Prostate gland (tissue), 2 donors: Measurements from ENCODE around the gene DNAH8. TPM values are rescaled to one million over a fixed set of nuclear protein-coding genes. Genes with fewer than 3 reads are reported as not detected.

Experiments used
- DNase-seq: peaks from one replicate; pipeline ENCODE4 v3.0.0-alpha.2; 2019; ENCODE audit warnings: low spot score
- H3K27ac ChIP-seq, 2 donors: fragments of 200-600 bp; sonication (generic); 2 replicates each; pipeline ENCODE4 v1.5.1; 2017 to 2019
- H3K27me3 ChIP-seq: fragments of 200-600 bp; sonication (generic); replicated peaks from 2 replicates; pipeline ENCODE4 v1.5.1; 2019; ENCODE audit not compliant: insufficient read depth
- H3K36me3 ChIP-seq, 2 donors: fragments of 200-600 bp; sonication (generic); 1 replicate in 1 of 2; 2 replicates in 1 of 2; pipeline versions ENCODE4 v1.5.1 to v1.8.1; 2017 to 2019
- H3K4me1 ChIP-seq: fragments of 200-600 bp; sonication (generic); replicated peaks from 2 replicates; pipeline ENCODE4 v1.5.1; 2019
- H3K4me3 ChIP-seq, 2 donors: fragments of 200-600 bp; sonication (generic); 2 replicates each; pipeline ENCODE4 v1.5.1; 2017 to 2019
- H3K9me3 ChIP-seq: fragments of 200-600 bp; sonication (generic); 2 replicates; pipeline ENCODE4 v1.5.1; 2017
- CTCF ChIP-seq, 4 experiments: fragments of 200-600 bp in 2 of 4; fragments of 450-650 bp in 2 of 4; sonication (generic) in 2 of 4; IDR thresholded peaks; 1 replicate in 3 of 4; 2 replicates in 1 of 4; pipeline ENCODE4 v1.5.1; 2016 to 2019; ENCODE audit warnings: antibody characterized with exemption in 4 of 4, mild to moderate bottlenecking in 2 of 4, moderate library complexity in 2 of 4
- POLR2A ChIP-seq: fragments of 450-650 bp; IDR thresholded peaks from one replicate; pipeline ENCODE4 v1.6.1; 2016; ENCODE audit warnings: antibody characterized with exemption, mild to moderate bottlenecking
- POLR2AphosphoS5 ChIP-seq: sonication (generic); formaldehyde crosslinking; IDR thresholded peaks from one replicate; pipeline ENCODE4 v1.6.1; 2017; ENCODE audit warnings: antibody characterized with exemption
- WGBS: methylation state at CpG from one replicate; pipeline ENCODE4 v1.1.5; 2018; 5-methylcytosine and 5-hydroxymethylcytosine counted together
- intact Hi-C: fragments of 100-400 bp; cut with DNase I; formaldehyde crosslinking; loops from one replicate; pipeline ENCODE4 v1.14.2; 2022
- total RNA-seq, 2 donors: library from RNA; depleted of rRNA; stranded (reverse); fragments of >200 nt; gene quantifications; one replicate each; pipeline ENCODE4 v1.1.0, GENCODE V29; 2016

The DNAH8 gene
- total RNA-seq, 2 donors from 2014 or later = 0.36 to 3.6 TPM

GRCh38 chr6:39021779-39022178, 306.7 kb downstream of the DNAH8 start:
- H3K9me3 ChIP-seq = no peaks in the 10 kb centered on the region
- H3K27me3 ChIP-seq = no peaks in the 10 kb centered on the region
- no peak for DNase-seq
- H3K4me3 ChIP-seq = no peak overlapping the region
- no peak overlapping the region for H3K27ac ChIP-seq
- 89% methylated on average over 1 of the region's 1 CpG for WGBS
- TF ChIP-seq CTCF (IDR thresholded peaks at IDR 0.05) = no peak
- no peak for TF ChIP-seq POLR2AphosphoS5
- TF ChIP-seq POLR2A = no peak
- intact Hi-C loops = no loop called here
- H3K36me3 ChIP-seq = no peaks in the 10 kb centered on the region
- no peaks in the 10 kb centered on the region for H3K4me1 ChIP-seq

GRCh38 chr6:39026175-39026574, 311.1 kb downstream of the DNAH8 start:
- no peak overlapping the region for H3K4me3 ChIP-seq
- H3K27me3 ChIP-seq = no peaks in the 10 kb centered on the region
- no peak overlapping the region for H3K27ac ChIP-seq
- 62% methylated on average over 3 of the region's 3 CpGs for WGBS
- no peaks in the 10 kb centered on the region for H3K9me3 ChIP-seq
- no peak for DNase-seq
- intact Hi-C loops = no loop called here
- no peaks in the 10 kb centered on the region for H3K4me1 ChIP-seq
- no peaks in the 10 kb centered on the region for H3K36me3 ChIP-seq
- TF ChIP-seq CTCF (IDR thresholded peaks at IDR 0.05) (no peak), POLR2AphosphoS5 (no peak), POLR2A (no peak)

- peak in 1 of 4 experiments; percentile 22 for TF ChIP-seq CTCF (IDR thresholded peaks at IDR 0.05)
- TF ChIP-seq POLR2A = no peak
- H3K36me3 ChIP-seq = no peaks in the 10 kb centered on the region
- H3K4me1 ChIP-seq = no peaks in the 10 kb centered on the region
- 81% methylated on average over 13 of the region's 13 CpGs for WGBS
- H3K27me3 ChIP-seq = no peaks in the 10 kb centered on the region
- no peak overlapping the region for H3K27ac ChIP-seq
- no peaks in the 10 kb centered on the region for H3K9me3 ChIP-seq
- no peak overlapping the region for H3K4me3 ChIP-seq
- intact Hi-C loops = no loop called here
- DNase-seq = no peak
Measured at GRCh38 chr6:39029156-39030011, 314.3 kb downstream of the DNAH8 start.

- Histone ChIP-seq H3K27ac (no peak overlapping the region), H3K9me3 (no peaks in the 10 kb centered on the region), H3K4me3 (no peak overlapping the region), H3K4me1 (no peaks in the 10 kb centered on the region), H3K27me3 (peaks cover 5% of the 10 kb centered on the region), H3K36me3 (no peaks in the 10 kb centered on the region)
- no peak for DNase-seq
- intact Hi-C loops = no loop called here
- WGBS = 51% methylated on average over 9 of the region's 9 CpGs
- no peak for TF ChIP-seq POLR2A
- TF ChIP-seq CTCF (IDR thresholded peaks at IDR 0.05) = no peak
- no peak for TF ChIP-seq POLR2AphosphoS5
Measured at GRCh38 chr6:39035681-39036080, 320.6 kb downstream of the DNAH8 start.

- H3K4me1 ChIP-seq = no peaks in the 10 kb centered on the region
- no peak overlapping the region for H3K27ac ChIP-seq
- TF ChIP-seq POLR2A (no peak), CTCF (IDR thresholded peaks at IDR 0.05) (no peak), POLR2AphosphoS5 (no peak)
- WGBS = 41% methylated on average over 4 of the region's 4 CpGs
- no peaks in the 10 kb centered on the region for H3K36me3 ChIP-seq
- H3K4me3 ChIP-seq = no peak overlapping the region
- H3K27me3 ChIP-seq = peaks cover 5% of the 10 kb centered on the region
- no peaks in the 10 kb centered on the region for H3K9me3 ChIP-seq
- DNase-seq = no peak
- intact Hi-C loops = no loop called here
Measured at GRCh38 chr6:39037082-39037508, 322.0 kb downstream of the DNAH8 start.
